Large intestine (tissue), 3 donors: ENCODE measurements around the gene SLC2A8. TPM values are rescaled to one million over a fixed set of nuclear protein-coding genes. Genes with fewer than 3 reads are reported as not detected.

Experiments used
- DNase-seq, 2 donors: peaks; one replicate each; pipeline versions ENCODE4 v3.0.0 to v3.0.0-alpha.2; 2013
- H3K27ac ChIP-seq: one replicate; pipeline ENCODE4 v1.5.1; 2013; ENCODE audit warnings: low read length
- H3K27me3 ChIP-seq: 2 replicates; pipeline ENCODE4 v1.6.1; 2013; ENCODE audit warnings: low read length; ENCODE audit not compliant: control insufficient read depth, insufficient read depth
- H3K36me3 ChIP-seq: 2 replicates; pipeline ENCODE4 v1.6.1; 2013; ENCODE audit warnings: low read length; ENCODE audit not compliant: control insufficient read depth, insufficient read depth
- H3K4me1 ChIP-seq: one replicate; pipeline ENCODE4 v1.6.1; 2013; ENCODE audit warnings: low read length; ENCODE audit not compliant: control insufficient read depth, insufficient read depth
- H3K4me3 ChIP-seq: one replicate; pipeline ENCODE4 v1.5.1; 2013; ENCODE audit warnings: low read length
- H3K9me3 ChIP-seq: one replicate; pipeline ENCODE4 v1.6.1; 2013; ENCODE audit warnings: mild to moderate bottlenecking, low read depth, low read length, moderate library complexity; ENCODE audit not compliant: control insufficient read depth
- WGBS: methylation state at CpG from one replicate; pipeline ENCODE4 v1.1.5; 2013; ENCODE audit warnings: low lambda C conversion rate; ENCODE audit not compliant: insufficient coverage; 5-methylcytosine and 5-hydroxymethylcytosine counted together
- polyA plus RNA-seq: library from polyadenylated mRNA; unstranded; fragments of 120-200 nt; gene quantifications from one replicate; pipeline ENCODE4 v1.2.1, GENCODE V29; 2013

SLC2A8 gene
- polyA plus RNA-seq, 1 donor: 58.3 TPM

DNA sequence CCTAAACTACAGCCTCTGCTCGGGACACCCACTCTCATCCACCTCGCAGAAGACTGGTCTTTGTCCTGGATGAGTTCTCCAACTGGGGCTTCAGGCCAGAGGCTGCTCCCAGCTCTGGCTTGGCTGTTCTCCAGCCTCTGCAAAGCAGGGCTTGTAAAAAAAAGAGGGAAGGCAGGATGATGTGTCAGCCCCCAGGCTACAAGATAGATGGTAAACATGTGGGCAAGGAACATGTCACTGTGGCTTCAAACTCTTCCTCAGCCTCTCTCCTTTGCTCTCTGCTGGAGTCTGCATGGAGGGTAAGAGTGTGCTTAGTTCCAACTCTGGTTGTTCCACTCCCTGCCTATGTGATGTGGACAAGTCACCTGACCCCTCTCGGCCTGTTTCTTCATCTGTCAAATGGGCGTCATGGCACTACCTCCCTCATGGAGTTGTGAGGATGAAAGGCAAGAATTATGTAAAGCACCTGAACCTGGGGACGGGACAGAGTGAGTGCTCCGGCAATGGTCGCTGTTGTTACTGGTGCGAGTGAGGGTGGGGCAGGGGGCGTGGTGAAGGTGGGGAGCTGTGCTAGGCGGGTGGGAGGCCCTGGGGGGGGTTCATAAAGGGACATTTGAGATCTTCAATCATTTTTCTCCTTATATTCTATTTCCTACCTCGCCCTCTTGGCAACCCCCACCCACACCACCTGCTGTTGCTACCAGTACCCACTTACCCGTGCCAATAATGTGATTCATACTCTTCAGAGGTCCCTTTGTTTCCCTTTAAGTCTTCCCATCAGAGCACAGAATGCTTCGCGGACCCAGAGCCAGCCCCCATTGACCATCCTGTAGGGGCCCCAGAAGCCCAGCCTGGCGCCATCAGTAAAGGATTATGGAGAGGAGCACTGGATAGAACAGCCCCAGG is 20.4 kb downstream of the SLC2A8 start:
- Histone ChIP-seq H3K4me1 (peaks cover 55% of the 10 kb centered on the region), H3K27me3 (no peaks in the 10 kb centered on the region), H3K27ac (peak overlapping the region; percentile 75), H3K9me3 (no peaks in the 10 kb centered on the region), H3K36me3 (peaks cover 11% of the 10 kb centered on the region), H3K4me3 (no peak overlapping the region)
- DNase-seq: no peak
- 100% methylated on average over 1 of the region's 15 CpGs for WGBS

DNA sequence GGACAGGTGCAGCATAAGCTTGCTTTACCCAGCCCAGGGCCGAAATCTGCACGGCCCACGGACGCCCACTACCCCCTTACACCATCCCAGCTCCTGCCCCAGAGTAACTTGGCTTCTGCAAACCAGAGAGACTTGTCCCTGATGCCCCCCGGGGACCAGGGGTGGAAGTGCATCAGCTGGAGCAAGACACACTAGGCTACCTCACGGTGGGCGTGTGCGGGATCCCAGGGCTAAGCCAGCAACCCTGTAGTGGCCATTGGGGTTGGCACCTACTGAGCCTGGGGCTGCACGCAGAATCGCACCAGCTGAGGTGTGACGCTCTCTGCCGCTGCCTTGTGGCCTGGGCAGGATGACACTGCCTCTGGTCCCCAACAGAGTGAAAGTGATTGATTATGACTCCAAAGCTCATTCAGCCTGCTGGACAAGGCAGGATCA is 21.1 kb downstream of the SLC2A8 start:
- no peaks in the 10 kb centered on the region for H3K9me3 ChIP-seq
- peak overlapping the region; percentile 75 for H3K27ac ChIP-seq
- no CpG with 5 or more reads among the region's 12 CpGs for WGBS
- peak; percentile 32 to 65 for DNase-seq
- no peak overlapping the region for H3K4me3 ChIP-seq
- H3K36me3 ChIP-seq: peaks cover 9% of the 10 kb centered on the region
- no peaks in the 10 kb centered on the region for H3K27me3 ChIP-seq
- H3K4me1 ChIP-seq: peaks cover 53% of the 10 kb centered on the region

DNA sequence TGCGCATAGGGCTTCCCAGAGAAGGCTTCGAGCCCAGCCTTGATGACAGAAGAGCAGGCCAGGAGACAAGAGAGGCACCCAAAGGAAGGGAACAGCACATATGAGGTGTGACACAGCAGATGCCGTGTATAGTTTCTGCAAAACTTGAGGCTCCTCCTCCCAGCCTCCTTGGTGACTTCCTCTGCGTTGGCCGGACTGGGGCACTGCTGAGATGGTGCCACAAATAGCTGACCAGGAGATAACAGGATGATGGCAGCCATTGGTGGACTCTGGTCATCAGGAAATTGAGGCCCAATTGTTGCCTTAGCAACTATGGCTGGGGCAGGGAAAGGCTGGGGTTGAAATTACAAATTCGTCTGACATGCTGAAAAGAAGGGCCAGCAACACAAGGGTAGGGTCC is 22.4 kb downstream of the SLC2A8 start:
- Histone ChIP-seq H3K4me1 (peaks cover 49% of the 10 kb centered on the region), H3K9me3 (no peaks in the 10 kb centered on the region), H3K4me3 (no peak overlapping the region), H3K27ac (peak overlapping the region; percentile 75), H3K36me3 (peaks cover 9% of the 10 kb centered on the region), H3K27me3 (no peaks in the 10 kb centered on the region)
- peak; percentile 37 to 62 for DNase-seq
- no CpG with 5 or more reads among the region's 6 CpGs for WGBS

DNA sequence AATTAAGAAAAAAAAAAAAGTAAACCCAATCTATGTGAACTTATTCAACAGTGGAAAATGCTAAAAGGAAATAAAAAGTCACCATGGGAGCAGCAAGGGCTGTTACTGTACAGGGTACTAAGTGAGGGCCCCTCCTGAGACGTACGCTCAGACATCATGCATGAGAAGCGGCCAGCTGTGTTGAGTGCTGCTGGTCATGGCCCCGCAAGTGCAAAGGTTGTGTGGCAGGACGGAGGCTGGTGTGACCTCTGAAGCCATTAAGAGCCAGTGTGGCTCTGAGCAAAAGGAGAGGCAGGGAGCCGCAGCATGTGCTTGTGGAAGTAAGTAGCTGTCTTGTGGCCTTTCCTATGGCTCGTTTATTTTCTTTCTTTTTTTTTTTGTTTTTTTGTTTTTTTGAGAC is 24.1 kb downstream of the SLC2A8 start:
- Histone ChIP-seq H3K4me1 (peaks cover 38% of the 10 kb centered on the region), H3K9me3 (no peaks in the 10 kb centered on the region), H3K27ac (peak overlapping the region; percentile 88), H3K36me3 (peaks cover 9% of the 10 kb centered on the region), H3K27me3 (no peaks in the 10 kb centered on the region), H3K4me3 (no peak overlapping the region)
- peak; percentile 38 to 43 for DNase-seq
- WGBS: no CpG with 5 or more reads among the region's 7 CpGs

GRCh38 chr9:127422133-127422782 is 25.3 kb downstream of the SLC2A8 start:
- H3K9me3 ChIP-seq: no peaks in the 10 kb centered on the region
- no peaks in the 10 kb centered on the region for H3K27me3 ChIP-seq
- H3K4me3 ChIP-seq: peak overlapping the region; percentile 88
- DNase-seq: peak; percentile 30 to 31
- peaks cover 9% of the 10 kb centered on the region for H3K36me3 ChIP-seq
- WGBS: no CpG with 5 or more reads among the region's 10 CpGs
- H3K4me1 ChIP-seq: peaks cover 35% of the 10 kb centered on the region
- H3K27ac ChIP-seq: peak overlapping the region; percentile 88

DNA sequence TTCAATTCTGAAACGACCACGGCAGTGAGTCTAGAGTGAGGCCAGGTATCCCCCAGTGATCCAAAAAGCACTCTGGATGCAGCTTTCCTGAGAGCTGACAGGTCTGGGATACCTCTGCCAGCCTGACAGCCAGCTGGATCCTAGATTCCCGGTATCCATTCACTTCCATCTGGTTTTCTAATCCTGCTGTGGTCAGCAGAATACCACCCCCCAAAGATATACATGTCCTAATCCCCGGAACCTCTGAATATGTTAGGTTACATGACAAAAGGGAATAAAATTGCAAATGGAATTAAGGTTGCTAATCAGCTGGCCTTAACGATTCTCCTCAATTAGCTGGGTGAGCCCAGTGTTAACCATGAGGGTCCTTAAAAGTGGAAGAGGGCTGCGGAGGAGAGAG is 25.8 kb downstream of the SLC2A8 start:
- Histone ChIP-seq H3K9me3 (no peaks in the 10 kb centered on the region), H3K27me3 (no peaks in the 10 kb centered on the region), H3K27ac (peak overlapping the region; percentile 88), H3K4me1 (peaks cover 31% of the 10 kb centered on the region), H3K36me3 (peaks cover 7% of the 10 kb centered on the region), H3K4me3 (peak overlapping the region; percentile 88)
- no peak for DNase-seq
- 60% methylated on average over 1 of the region's 6 CpGs for WGBS

DNA sequence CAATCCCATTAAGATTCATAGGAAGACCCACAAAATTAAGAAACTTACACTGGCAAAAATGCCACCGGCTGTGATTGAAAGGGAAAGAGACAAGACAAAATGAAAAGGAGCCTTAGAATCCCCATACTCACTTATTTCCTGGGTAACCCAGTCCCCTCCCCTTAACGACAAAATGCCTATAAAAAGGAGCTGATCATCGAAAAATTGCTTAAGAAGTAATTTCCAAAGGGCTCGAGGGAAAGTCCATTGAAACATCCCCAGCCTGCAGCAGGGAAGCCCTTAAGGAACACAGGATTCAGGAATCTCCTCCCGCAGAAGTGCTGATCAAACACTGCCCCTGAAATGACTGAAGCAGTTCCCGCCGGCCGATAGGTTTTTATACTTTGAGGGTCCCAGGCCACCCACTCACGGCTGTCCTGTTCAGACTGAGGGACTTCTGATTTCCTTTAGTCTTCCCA is 26.5 kb downstream of the SLC2A8 start:
- Histone ChIP-seq H3K27ac (peak overlapping the region; percentile 88), H3K4me3 (peak overlapping the region; percentile 88), H3K4me1 (peaks cover 27% of the 10 kb centered on the region), H3K27me3 (no peaks in the 10 kb centered on the region), H3K36me3 (peaks cover 9% of the 10 kb centered on the region), H3K9me3 (no peaks in the 10 kb centered on the region)
- 0% methylated on average over 1 of the region's 9 CpGs for WGBS
- no peak for DNase-seq

DNA sequence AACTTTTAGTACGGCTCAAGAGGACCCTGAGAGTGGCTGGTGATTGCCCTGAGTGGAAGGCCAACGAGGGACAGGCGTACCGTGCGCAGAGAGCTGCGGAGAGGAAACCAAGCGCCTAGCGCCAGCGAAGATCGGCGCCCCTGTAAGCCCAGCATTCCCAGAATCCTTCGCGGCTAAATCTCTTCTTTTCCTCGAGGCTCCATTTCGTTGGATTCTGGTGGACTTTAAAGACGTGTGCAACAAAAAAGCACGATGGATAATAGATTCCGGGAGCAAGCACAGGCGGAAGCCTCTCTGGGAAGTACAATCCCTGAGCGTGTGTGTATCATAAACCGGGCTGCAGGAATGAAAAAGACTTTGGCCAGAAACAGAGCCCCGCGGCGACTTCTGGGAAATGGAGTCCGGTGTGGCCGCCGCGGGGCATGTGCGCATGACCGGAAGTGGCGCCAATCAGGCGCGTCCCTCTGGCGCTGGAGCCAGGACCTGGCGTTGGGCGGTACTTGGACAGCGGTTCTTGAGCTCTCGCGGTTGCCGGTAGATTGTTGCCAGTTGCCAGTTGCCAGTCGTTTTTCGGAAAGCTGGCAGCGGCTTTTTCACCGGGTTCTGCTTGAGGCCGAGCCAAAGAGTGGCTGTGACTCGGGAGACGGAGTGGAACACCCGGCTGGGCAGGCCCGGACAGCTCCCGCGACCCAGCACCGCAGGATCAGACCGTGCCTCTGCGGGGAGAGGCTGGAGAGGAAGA is 27.1 kb downstream of the SLC2A8 start, which contains the start of gene ZNF79:
Gene ZNF79, plus strand, starts transcription at position 449 of the 742 bp plus-strand sequence. CDS start 406 bp downstream, outside the sequence.
- Histone ChIP-seq H3K36me3 (peaks cover 9% of the 10 kb centered on the region), H3K4me1 (peaks cover 21% of the 10 kb centered on the region), H3K27ac (peak within 1 kb of the TSS; percentile 88), H3K4me3 (peak within 1 kb of the TSS; percentile 88), H3K9me3 (no peaks in the 10 kb centered on the region), H3K27me3 (no peaks in the 10 kb centered on the region)
- peak; percentile 95 to 96 for DNase-seq
- WGBS: no CpG with 5 or more reads among the region's 54 CpGs

DNA sequence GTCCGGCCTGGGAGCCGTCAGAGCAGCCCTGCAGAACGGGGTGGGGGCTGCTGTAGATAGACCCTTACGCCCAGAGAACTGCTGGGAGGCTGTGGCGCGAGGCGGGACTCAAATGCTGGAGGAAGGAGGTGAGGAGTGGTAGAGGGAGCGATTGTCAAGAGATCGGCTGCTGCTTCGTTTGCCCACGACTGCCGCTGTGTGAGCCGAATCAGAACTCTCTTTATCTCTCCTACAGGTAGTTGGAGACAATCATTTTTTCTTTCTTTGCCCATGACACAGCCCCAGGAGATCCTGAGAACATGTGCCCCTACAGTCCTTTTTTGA is 27.7 kb downstream of the SLC2A8 start:
- no peak for DNase-seq
- Histone ChIP-seq H3K27ac (peak overlapping the region; percentile 88), H3K36me3 (peaks cover 14% of the 10 kb centered on the region), H3K4me1 (peaks cover 16% of the 10 kb centered on the region), H3K27me3 (no peaks in the 10 kb centered on the region), H3K4me3 (peak overlapping the region; percentile 88), H3K9me3 (no peaks in the 10 kb centered on the region)
- no CpG with 5 or more reads among the region's 13 CpGs for WGBS

GRCh38 chr9:127426756-127427155 is 29.8 kb downstream of the SLC2A8 start:
- Histone ChIP-seq H3K4me3 (no peak overlapping the region), H3K27me3 (no peaks in the 10 kb centered on the region), H3K9me3 (no peaks in the 10 kb centered on the region), H3K36me3 (peaks cover 26% of the 10 kb centered on the region), H3K4me1 (peaks cover 7% of the 10 kb centered on the region), H3K27ac (no peak overlapping the region)
- DNase-seq: no peak
- 80% methylated on average over 1 of the region's 2 CpGs for WGBS
